ENCODE data around the gene SDHB.

DNA sequence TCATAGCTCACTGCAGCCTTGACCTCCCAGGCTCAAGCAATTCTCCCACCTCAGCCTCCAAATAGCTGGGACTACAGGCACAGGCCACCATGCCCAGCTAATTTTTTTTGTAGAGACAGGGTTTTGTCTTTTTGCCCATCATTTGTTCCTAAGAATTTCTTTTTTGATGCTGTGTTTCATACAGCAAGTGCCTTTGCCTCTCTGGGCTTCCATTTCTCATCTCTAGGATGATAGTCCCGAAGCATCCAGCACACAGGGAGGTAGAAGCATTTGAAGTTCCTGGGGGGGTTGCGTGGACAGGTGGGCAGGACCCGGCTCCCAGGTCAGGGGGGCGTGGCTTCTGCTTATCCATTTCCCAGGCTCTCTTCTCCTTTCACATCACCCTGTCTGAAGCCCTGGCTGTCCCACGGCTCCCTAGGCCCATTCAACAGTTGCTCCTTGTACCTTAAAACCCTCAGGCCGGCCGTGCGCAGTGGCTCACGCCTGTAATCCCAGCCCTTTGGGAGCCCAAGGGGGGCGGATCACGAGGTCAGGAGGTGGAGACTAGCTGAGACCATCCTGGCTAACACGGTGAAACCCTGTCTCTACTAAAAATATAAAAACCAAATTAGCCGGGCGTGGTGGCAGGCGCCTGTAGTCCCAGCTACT, 45.5 kb downstream of the SDHB start:
- TF ChIP-seq, protein P1, sequence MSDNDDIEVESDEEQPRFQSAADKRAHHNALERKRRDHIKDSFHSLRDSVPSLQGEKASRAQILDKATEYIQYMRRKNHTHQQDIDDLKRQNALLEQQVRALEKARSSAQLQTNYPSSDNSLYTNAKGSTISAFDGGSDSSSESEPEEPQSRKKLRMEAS (IDR thresholded peaks at IDR 0.05) = no peak
- TF ChIP-seq, protein P2, sequence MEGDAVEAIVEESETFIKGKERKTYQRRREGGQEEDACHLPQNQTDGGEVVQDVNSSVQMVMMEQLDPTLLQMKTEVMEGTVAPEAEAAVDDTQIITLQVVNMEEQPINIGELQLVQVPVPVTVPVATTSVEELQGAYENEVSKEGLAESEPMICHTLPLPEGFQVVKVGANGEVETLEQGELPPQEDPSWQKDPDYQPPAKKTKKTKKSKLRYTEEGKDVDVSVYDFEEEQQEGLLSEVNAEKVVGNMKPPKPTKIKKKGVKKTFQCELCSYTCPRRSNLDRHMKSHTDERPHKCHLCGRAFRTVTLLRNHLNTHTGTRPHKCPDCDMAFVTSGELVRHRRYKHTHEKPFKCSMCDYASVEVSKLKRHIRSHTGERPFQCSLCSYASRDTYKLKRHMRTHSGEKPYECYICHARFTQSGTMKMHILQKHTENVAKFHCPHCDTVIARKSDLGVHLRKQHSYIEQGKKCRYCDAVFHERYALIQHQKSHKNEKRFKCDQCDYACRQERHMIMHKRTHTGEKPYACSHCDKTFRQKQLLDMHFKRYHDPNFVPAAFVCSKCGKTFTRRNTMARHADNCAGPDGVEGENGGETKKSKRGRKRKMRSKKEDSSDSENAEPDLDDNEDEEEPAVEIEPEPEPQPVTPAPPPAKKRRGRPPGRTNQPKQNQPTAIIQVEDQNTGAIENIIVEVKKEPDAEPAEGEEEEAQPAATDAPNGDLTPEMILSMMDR (IDR thresholded peaks at IDR 0.05 in 2 of 3, conservative IDR thresholded peaks at IDR 0.05 in 1 of 3; ENCODE audit: borderline replicate concordance in 1 of 3, insufficient read depth in 1 of 3, low read depth in 2 of 3, low read length in 2 of 3) = no peak
- TF ChIP-seq POLR2AphosphoS5 (IDR thresholded peaks at IDR 0.05; ENCODE audit: low read depth, low read length) = no peak
- TF ChIP-seq TCF7L2 (IDR thresholded peaks at IDR 0.05; ENCODE audit: borderline replicate concordance, extremely low read depth, insufficient read depth, insufficient read length) = no peak
- TF ChIP-seq YY1 (IDR thresholded peaks at IDR 0.05; ENCODE audit: extremely low read depth, insufficient replicate concordance, low read depth, low read length) = no peak
